Body of pancreas (tissue), 4 donors: ENCODE measurements around the gene MTERF4.

ENCODE experiments used
- CTCF ChIP-seq, 7 experiments: fragments of 450-650 bp in 4 of 7; fragments of 200-600 bp in 3 of 7; sonication (generic) in 3 of 7; IDR thresholded peaks; one replicate each; pipeline ENCODE4 v1.5.1; 2016 to 2019; ENCODE audit warnings: antibody characterized with exemption in 7 of 7
- POLR2A ChIP-seq, 3 donors: fragments of 450-650 bp; IDR thresholded peaks; one replicate each; pipeline ENCODE4 v1.6.1; 2016; ENCODE audit warnings: antibody characterized with exemption in 3 of 3, mild to moderate bottlenecking in 2 of 3

- TF ChIP-seq CTCF (IDR thresholded peaks at IDR 0.05) = no peak
- no peak for TF ChIP-seq POLR2A (IDR thresholded peaks at IDR 0.05)
Observed at GRCh38 chr2:241125626-241126025, 23.5 kb upstream of the MTERF4 start.
